GM19193 (cell line): Measurements from ENCODE around the gene ZBTB12.

Experiments
- POLR2A ChIP-seq: IDR thresholded peaks from 4 replicates; pipeline ENCODE4 v1.6.1; 2011; ENCODE audit not compliant: insufficient read depth, insufficient read length; ENCODE audit errors: extremely low read depth

ZBTB12 gene

GRCh38 chr6:31927863-31928671, 26.2 kb upstream of the ZBTB12 start:
- TF ChIP-seq POLR2A, result no peak

- TF ChIP-seq POLR2A, result no peak
These were observed 25.5 kb upstream of the ZBTB12 start, which contains the start of gene C2 for GRCh38 chr6:31927242-31927862. Gene C2, plus strand, starts transcription at chr6:31927717. Its CDS starts 36 bp downstream, at chr6:31927753.

DNA sequence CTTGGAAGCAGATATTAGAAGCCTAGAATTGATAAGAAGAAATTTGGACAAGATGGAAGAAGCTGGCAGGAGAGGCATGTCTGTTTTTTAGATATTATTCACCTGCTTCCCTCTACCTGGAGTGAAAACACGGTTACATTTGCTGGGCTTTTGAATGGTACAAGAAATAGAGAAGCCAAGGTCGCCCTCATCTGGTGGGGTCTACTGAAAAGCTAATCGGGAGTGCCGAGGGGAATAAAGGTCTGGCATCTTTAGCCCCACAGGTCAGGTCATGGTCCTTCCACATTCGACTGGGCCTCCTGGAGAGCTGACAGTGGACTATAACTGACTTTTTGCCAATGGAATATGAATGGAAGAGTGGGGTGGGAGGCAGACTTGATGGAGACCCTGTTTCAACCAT, 21.1 kb upstream of the ZBTB12 start:
- TF ChIP-seq POLR2A, result no peak

DNA sequence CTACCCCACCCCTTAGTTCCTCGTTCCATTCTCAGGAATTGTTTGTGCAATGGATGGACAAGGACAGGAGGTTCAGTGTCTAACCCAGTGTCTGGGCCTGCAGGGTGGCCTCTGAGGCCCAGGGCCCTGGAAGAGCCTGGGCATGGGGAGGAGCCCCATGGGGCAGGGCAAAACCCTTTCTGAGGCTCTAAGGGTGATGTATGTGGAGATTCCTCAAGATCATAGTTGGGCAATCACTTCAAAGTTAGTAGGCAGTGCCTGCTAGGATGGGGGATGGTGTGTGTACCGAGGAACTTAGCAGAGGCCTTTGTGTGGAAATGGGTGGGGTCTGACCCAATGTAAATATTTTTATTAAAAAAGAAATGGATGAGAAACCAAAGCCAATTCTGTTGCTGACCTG, 18.9 kb upstream of the ZBTB12 start:
- TF ChIP-seq POLR2A, result no peak

DNA sequence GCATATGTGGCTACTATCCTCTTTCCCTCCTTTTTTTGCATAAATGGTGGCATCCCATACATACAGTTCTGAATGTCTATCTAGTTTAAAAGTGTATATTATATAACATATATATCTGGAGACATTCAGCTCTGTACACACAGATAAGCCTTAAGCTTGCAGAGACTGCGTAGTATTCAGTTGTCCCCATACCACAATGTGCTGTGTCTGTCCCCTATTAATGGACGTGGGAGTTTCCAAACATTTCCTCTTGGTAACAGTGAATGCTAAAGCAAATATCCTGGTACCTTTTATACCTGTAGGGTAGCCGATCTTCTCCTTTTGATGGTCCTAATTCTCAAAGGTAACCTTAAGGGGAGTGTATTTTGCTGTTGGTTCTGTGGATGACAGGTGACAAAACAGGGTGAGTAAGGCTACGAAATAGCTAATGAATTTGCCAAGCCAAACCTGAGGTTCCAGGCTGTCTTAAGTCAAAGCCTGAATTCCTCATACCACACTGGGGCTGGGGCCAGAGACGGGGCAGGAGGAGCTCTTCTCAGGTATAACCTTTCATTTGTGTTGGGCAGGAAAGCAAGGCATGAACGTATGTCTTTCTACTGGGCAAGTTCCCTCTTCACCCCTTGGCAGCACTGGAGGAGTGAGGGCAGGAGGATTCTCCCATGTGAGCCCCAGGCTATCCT, 17.9 kb upstream of the ZBTB12 start:
- no peak for TF ChIP-seq POLR2A

GRCh38 chr6:31918069-31918720, 16.3 kb upstream of the ZBTB12 start:
- TF ChIP-seq POLR2A, result no peak

- no peak for TF ChIP-seq POLR2A
These were observed 13.9 kb upstream of the ZBTB12 start for GRCh38 chr6:31915756-31916155.

DNA sequence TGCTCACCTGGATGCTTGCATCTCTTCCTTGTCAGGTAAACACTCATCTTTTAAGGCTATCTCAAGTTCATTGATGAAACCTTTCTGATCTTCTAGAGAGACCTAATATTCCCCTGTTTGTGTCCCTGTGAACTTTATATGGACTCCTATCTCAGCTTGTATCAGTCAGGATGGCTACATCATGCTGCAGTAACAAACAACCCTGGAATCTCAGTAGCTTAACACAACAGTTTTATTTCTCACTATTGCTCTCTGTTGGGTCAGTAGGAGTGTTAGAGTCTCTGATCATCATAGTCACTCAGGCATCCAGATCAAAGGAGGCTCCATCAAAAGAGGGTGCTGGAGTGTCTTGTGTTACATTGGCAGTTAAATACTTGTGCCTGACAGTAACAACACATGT, 13.5 kb upstream of the ZBTB12 start:
- no peak for TF ChIP-seq POLR2A

- TF ChIP-seq POLR2A, result no peak
These were observed 10.1 kb upstream of the ZBTB12 start for GRCh38 chr6:31911826-31912585.

- TF ChIP-seq POLR2A, result no peak
These were observed 6.9 kb upstream of the ZBTB12 start for GRCh38 chr6:31908791-31909190.

DNA sequence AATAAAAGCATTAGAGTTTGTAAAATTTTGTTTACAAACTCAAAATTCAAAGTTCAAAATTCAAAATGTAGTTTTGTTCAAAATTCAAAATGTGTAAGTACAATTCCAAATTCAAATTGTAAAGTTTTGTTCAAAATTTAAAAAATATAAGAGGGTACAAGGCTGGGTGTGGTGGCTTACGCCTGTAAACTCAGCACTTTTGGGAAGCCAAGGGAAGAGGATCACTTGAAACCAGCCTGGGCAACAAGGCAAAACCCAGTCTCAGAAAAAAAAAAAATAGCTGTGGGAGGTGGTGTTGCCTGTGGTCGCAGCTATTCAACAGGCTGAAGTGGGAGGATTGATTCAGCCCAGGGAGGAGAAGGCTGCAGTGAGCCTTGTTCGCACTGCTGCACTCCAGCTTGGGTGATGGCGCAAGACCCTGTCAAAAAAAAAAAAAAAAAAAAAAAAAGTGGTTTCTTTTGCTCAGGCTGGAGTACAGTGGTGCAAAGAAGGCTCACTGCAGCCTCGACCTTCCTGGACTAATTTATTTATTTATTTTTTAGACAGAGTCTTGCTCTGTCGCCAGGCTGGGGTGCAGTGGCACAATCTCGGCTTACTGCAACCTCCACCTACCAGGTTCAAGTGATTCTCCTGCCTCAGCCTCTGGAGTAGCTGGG, 5.4 kb upstream of the ZBTB12 start:
- no peak for TF ChIP-seq POLR2A

DNA sequence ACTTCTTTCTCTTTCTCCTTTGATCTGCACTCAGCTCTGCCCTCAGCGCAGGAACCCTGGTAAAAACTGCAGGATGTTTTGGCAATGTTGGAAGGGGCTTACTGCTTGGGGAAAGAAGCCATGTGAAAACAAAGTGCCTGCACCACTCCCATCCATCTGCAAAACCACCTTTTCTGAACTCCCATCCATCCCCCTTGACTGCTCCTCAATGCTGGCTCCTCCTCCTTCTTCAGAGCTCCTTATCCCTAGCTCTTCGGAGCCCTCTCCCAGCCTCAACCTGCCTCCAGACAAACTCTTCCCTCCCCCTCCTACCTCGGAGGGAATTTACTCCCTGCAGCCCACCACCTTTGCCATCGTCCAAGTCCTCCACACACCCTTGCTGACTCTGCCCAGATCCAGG, 4.2 kb upstream of the ZBTB12 start:
- TF ChIP-seq POLR2A, result no peak

GRCh38 chr6:31905041-31905440, 3.2 kb upstream of the ZBTB12 start:
- no peak for TF ChIP-seq POLR2A

- no peak for TF ChIP-seq POLR2A
These were observed 2.1 kb upstream of the ZBTB12 start for GRCh38 chr6:31903957-31904356.
